ENCODE data around the gene FIBCD1.

Gene FIBCD1

GRCh38 chr9:130890124-130890523, 48.9 kb downstream of the FIBCD1 start:
- no peaks in the 10 kb centered on the region for H3K27me3 ChIP-seq (ENCODE audit: control insufficient read depth, insufficient read depth, low read length)
- no peaks in the 10 kb centered on the region for H3K9me3 ChIP-seq (replicated peaks; ENCODE audit: low read length)
- H3K4me3 ChIP-seq (ENCODE audit: low read length): no peak overlapping the region
- H3K4me2 ChIP-seq (ENCODE audit: low read length): no peak overlapping the region
- peaks cover 89% of the 10 kb centered on the region for H3K36me3 ChIP-seq (ENCODE audit: insufficient read depth, low read length)
- peaks cover 4% of the 10 kb centered on the region for H3K4me1 ChIP-seq (ENCODE audit: control insufficient read depth, insufficient read depth, low read length)
- no peak overlapping the region for H3K9ac ChIP-seq (ENCODE audit: low read depth, low read length)

DNA sequence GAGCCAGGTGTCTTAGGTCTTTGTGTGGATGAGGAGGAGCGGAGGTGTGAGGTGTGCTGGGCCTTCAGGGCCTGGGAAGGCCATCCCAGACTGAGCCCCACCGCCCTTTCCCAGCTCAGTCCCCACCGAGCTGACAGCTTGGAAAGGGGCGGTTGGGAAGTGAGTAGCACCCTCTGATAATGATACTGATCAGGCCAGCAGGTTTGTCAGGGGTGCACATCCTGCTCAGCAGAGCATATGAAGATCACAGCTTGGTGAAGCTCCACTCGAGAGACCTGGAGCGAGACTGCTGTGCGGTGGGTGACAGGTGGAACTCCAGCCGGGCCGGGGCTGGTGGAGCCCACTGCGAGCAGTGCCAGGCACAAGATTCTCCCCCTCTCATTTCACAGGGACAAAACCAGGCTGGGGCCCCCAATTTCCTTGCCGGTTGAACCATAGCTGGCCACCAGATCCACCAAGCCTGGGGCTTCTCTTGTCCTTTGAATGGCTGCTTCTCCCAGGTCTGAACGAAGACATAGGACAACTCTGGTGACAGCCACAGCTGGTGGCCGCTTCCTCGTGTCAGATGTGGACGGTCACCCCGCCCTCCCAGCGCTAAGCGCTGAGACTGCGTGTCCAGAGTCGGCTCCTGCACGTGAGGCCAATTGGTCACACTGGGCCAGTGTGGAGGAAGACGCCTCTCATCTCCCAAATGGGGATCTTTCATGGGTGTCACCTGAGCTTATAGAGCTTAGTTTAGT, 50.7 kb downstream of the FIBCD1 start:
- Histone ChIP-seq H3K9me3 (replicated peaks; ENCODE audit: low read length) (no peaks in the 10 kb centered on the region), H3K36me3 (ENCODE audit: insufficient read depth, low read length) (peaks cover 94% of the 10 kb centered on the region), H3K27me3 (ENCODE audit: control insufficient read depth, insufficient read depth, low read length) (no peaks in the 10 kb centered on the region), H3K4me1 (ENCODE audit: control insufficient read depth, insufficient read depth, low read length) (no peaks in the 10 kb centered on the region), H3K9ac (ENCODE audit: low read depth, low read length) (no peak overlapping the region), H3K4me3 (ENCODE audit: low read length) (no peak overlapping the region), H3K4me2 (ENCODE audit: low read length) (no peak overlapping the region)

- Histone ChIP-seq H3K9me3 (replicated peaks; ENCODE audit: low read length) (no peaks in the 10 kb centered on the region), H3K36me3 (ENCODE audit: insufficient read depth, low read length) (peaks cover 92% of the 10 kb centered on the region), H3K4me3 (ENCODE audit: low read length) (no peak overlapping the region), H3K4me1 (ENCODE audit: control insufficient read depth, insufficient read depth, low read length) (no peaks in the 10 kb centered on the region), H3K9ac (ENCODE audit: low read depth, low read length) (no peak overlapping the region), H3K27me3 (ENCODE audit: control insufficient read depth, insufficient read depth, low read length) (no peaks in the 10 kb centered on the region), H3K4me2 (ENCODE audit: low read length) (no peak overlapping the region)
Observed at GRCh38 chr9:130887494-130888144, 51.4 kb downstream of the FIBCD1 start.

- Histone ChIP-seq H3K27me3 (ENCODE audit: control insufficient read depth, insufficient read depth, low read length) (no peaks in the 10 kb centered on the region), H3K36me3 (ENCODE audit: insufficient read depth, low read length) (peaks cover 90% of the 10 kb centered on the region), H3K4me2 (ENCODE audit: low read length) (no peak overlapping the region), H3K4me3 (ENCODE audit: low read length) (no peak overlapping the region), H3K4me1 (ENCODE audit: control insufficient read depth, insufficient read depth, low read length) (no peaks in the 10 kb centered on the region), H3K9me3 (replicated peaks; ENCODE audit: low read length) (no peaks in the 10 kb centered on the region), H3K9ac (ENCODE audit: low read depth, low read length) (no peak overlapping the region)
Observed at GRCh38 chr9:130886981-130887380, 52.1 kb downstream of the FIBCD1 start.

- H3K9me3 ChIP-seq (replicated peaks; ENCODE audit: low read length): no peaks in the 10 kb centered on the region
- no peaks in the 10 kb centered on the region for H3K27me3 ChIP-seq (ENCODE audit: control insufficient read depth, insufficient read depth, low read length)
- H3K4me1 ChIP-seq (ENCODE audit: control insufficient read depth, insufficient read depth, low read length): no peaks in the 10 kb centered on the region
- no peak overlapping the region for H3K4me3 ChIP-seq (ENCODE audit: low read length)
- no peak overlapping the region for H3K9ac ChIP-seq (ENCODE audit: low read depth, low read length)
- peaks cover 90% of the 10 kb centered on the region for H3K36me3 ChIP-seq (ENCODE audit: insufficient read depth, low read length)
- H3K4me2 ChIP-seq (ENCODE audit: low read length): no peak overlapping the region
Observed at GRCh38 chr9:130885484-130886375, 53.3 kb downstream of the FIBCD1 start.

DNA sequence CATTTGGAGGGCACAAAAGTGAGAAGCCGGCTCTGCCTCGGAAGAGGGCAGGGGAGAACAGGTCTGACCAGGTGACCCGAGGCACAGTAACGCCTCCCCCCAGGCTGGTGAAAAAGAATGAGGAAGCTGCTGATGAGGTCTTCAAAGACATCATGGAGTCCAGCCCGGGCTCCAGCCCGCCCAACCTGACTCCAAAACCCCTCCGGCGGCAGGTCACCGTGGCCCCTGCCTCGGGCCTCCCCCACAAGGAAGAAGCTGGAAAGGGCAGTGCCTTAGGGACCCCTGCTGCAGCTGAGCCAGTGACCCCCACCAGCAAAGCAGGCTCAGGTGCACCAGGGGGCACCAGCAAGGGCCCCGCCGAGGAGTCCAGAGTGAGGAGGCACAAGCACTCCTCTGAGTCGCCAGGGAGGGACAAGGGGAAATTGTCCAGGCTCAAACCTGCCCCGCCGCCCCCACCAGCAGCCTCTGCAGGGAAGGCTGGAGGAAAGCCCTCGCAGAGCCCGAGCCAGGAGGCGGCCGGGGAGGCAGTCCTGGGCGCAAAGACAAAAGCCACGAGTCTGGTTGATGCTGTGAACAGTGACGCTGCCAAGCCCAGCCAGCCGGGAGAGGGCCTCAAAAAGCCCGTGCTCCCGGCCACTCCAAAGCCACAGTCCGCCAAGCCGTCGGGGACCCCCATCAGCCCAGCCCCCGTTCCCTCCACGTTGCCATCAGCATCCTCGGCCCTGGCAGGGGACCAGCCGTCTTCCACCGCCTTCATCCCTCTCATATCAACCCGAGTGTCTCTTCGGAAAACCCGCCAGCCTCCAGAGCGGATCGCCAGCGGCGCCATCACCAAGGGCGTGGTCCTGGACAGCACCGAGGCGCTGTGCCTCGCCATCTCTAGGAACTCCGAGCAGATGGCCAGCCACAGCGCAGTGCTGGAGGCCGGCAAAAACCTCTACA, 54.2 kb downstream of the FIBCD1 start:
- H3K36me3 ChIP-seq (ENCODE audit: insufficient read depth, low read length): peaks cover 90% of the 10 kb centered on the region
- H3K9ac ChIP-seq (ENCODE audit: low read depth, low read length): no peak overlapping the region
- H3K4me3 ChIP-seq (ENCODE audit: low read length): no peak overlapping the region

GRCh38 chr9:130884111-130884531, 54.9 kb downstream of the FIBCD1 start:
- Histone ChIP-seq H3K27me3 (ENCODE audit: control insufficient read depth, insufficient read depth, low read length) (no peaks in the 10 kb centered on the region), H3K4me1 (ENCODE audit: control insufficient read depth, insufficient read depth, low read length) (no peaks in the 10 kb centered on the region), H3K4me3 (ENCODE audit: low read length) (no peak overlapping the region), H3K4me2 (ENCODE audit: low read length) (no peak overlapping the region), H3K36me3 (ENCODE audit: insufficient read depth, low read length) (peaks cover 95% of the 10 kb centered on the region), H3K9me3 (replicated peaks; ENCODE audit: low read length) (no peaks in the 10 kb centered on the region), H3K9ac (ENCODE audit: low read depth, low read length) (no peak overlapping the region)

More for the DNA sequence above, 54.2 kb downstream of the FIBCD1 start:
- Histone ChIP-seq H3K9me3 (replicated peaks; ENCODE audit: low read length) (no peaks in the 10 kb centered on the region), H3K4me2 (ENCODE audit: low read length) (no peak overlapping the region), H3K4me1 (ENCODE audit: control insufficient read depth, insufficient read depth, low read length) (no peaks in the 10 kb centered on the region), H3K27me3 (ENCODE audit: control insufficient read depth, insufficient read depth, low read length) (no peaks in the 10 kb centered on the region)

DNA sequence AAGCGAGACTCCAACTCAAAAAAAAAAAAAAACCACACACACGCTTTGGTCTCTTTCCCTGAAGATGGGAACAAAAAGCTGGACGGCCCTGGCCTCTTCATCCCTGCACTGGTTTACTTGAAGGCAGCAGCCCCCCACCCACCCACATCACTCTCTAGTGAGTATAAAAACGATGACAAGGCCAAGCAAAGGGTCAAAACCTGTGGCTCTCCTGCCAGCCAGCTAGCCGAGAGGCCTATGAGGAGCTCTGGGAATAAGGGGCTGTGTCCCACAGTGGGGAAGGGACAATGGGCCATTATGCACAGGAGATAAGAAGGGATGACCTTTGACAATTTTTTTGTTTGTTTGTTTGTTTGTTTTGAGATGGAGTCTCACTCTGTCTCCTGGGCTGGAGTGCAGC, 55.6 kb downstream of the FIBCD1 start:
- H3K9me3 ChIP-seq (replicated peaks; ENCODE audit: low read length): no peaks in the 10 kb centered on the region
- H3K36me3 ChIP-seq (ENCODE audit: insufficient read depth, low read length): peaks cover 92% of the 10 kb centered on the region
- no peak overlapping the region for H3K9ac ChIP-seq (ENCODE audit: low read depth, low read length)
- H3K4me3 ChIP-seq (ENCODE audit: low read length): no peak overlapping the region
- no peaks in the 10 kb centered on the region for H3K4me1 ChIP-seq (ENCODE audit: control insufficient read depth, insufficient read depth, low read length)
- no peak overlapping the region for H3K4me2 ChIP-seq (ENCODE audit: low read length)
- H3K27me3 ChIP-seq (ENCODE audit: control insufficient read depth, insufficient read depth, low read length): no peaks in the 10 kb centered on the region

DNA sequence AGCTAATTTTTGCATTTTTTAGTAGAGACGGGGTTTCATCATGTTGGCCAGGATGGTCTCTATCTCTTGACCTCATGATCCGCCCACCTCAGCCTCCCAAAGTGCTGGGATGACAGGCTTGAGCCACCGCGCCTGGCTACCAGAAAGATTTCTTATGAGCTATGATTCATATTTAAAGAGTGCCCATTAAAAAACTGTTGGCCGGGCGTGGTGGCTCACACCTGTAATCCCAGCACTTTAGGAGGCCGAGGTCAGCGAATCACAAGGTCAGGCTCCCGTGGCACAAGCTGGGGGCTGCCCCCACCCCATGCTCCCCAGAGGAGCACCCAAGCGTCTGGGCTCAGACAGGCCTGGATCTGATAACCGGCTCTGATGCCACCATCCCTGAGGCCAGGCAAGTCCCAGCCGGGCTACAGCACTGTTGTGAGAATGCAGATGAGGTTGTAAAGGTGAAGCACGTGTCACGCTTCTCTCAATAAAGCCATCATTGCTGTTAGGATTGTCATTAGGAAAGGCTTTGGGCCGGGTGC, 56.3 kb downstream of the FIBCD1 start:
- Histone ChIP-seq H3K4me1 (ENCODE audit: control insufficient read depth, insufficient read depth, low read length) (no peaks in the 10 kb centered on the region), H3K9ac (ENCODE audit: low read depth, low read length) (no peak overlapping the region), H3K4me3 (ENCODE audit: low read length) (no peak overlapping the region), H3K36me3 (ENCODE audit: insufficient read depth, low read length) (peaks cover 91% of the 10 kb centered on the region), H3K4me2 (ENCODE audit: low read length) (no peak overlapping the region), H3K9me3 (replicated peaks; ENCODE audit: low read length) (no peaks in the 10 kb centered on the region), H3K27me3 (ENCODE audit: control insufficient read depth, insufficient read depth, low read length) (no peaks in the 10 kb centered on the region)

- Histone ChIP-seq H3K4me3 (ENCODE audit: low read length) (no peak overlapping the region), H3K4me1 (ENCODE audit: control insufficient read depth, insufficient read depth, low read length) (no peaks in the 10 kb centered on the region), H3K9me3 (replicated peaks; ENCODE audit: low read length) (no peaks in the 10 kb centered on the region), H3K36me3 (ENCODE audit: insufficient read depth, low read length) (peaks cover 79% of the 10 kb centered on the region), H3K27me3 (ENCODE audit: control insufficient read depth, insufficient read depth, low read length) (no peaks in the 10 kb centered on the region), H3K4me2 (ENCODE audit: low read length) (no peak overlapping the region), H3K9ac (ENCODE audit: low read depth, low read length) (no peak overlapping the region)
Observed at GRCh38 chr9:130881516-130881915, 57.5 kb downstream of the FIBCD1 start.
